Renal pelvis (tissue), 4 donors: ENCODE data around the gene IL2RA. TPM values are rescaled to one million over a fixed set of nuclear protein-coding genes. Genes with fewer than 3 reads are reported as not detected.
"Not testable (repeated sequence)": the region's sequence is repeated elsewhere in the genome, so short reads cannot be mapped to it uniquely, and the experiment has no call there.

Experiments used
- DNase-seq: peaks from one replicate; pipeline ENCODE4 v3.0.0-alpha.2; 2013
- polyA plus RNA-seq, 3 donors: library from polyadenylated mRNA; unstranded; fragments of 120-200 nt; gene quantifications; one replicate each; pipeline ENCODE4 v1.2.1, GENCODE V29; 2013; ENCODE audit not compliant: insufficient read length in 3 of 3

The IL2RA gene
- polyA plus RNA-seq, 3 donors: not detected

DNA sequence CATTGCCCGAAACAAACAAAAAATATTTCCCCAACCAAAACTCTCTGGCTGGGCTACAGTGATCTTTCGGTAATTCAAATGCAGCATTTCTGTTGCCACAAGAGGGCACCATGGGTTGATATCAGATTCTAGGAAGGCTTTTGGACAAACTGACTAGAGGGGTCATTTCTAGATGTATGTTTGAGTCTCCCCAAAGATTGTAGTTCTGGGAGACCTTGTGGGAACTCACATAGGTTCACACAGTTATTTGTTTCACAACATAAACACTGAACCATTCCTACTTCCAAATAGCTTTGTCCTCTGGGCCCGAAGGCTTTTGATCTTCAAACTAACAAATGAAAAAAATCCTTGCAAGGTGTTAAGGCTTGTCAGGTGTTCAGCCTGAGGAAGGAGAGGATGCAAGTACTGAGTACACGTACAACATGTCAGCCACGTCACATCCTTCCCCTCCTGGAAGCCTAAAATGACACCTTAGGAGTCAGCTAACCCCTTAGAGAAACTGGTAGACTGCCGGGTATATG is 47.9 kb downstream of the IL2RA start:
- DNase-seq: peak; percentile 28

DNA sequence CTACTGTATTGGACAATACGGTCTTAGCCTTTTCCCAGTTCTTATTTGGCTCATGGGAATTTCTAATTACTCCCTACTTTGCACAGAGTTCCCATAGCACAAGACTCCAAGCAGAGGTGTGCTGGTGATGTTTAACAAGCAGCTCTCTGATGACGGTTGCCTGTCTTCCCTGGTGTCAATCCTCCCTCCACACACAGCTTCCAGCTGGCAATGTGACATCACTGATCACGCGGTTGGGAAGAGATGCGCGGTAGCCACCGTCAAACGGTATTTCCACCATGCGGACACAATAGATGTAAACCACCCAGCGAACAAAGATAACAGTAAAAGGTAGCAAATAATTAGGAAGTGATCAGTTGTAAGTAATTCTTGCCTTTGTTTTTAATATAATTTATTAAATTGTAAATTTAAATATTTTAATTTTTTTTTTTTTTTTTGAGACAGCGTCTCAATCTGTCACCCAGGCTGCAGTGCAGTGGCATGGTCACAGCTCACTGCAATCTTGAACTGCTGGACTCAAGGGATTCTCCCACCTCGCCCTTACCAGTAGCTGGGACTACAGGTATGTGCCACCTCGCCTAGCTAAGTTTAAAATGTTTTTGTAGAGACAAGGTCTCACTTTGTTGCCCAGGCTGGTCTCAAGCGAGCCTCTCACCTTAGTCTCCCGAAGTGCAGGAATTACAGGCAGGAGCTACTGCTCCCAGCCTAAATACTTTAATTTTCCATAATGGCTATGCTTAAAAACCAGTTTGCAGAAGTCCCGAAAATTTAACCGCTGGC is 48.6 kb downstream of the IL2RA start:
- no peak for DNase-seq

DNA sequence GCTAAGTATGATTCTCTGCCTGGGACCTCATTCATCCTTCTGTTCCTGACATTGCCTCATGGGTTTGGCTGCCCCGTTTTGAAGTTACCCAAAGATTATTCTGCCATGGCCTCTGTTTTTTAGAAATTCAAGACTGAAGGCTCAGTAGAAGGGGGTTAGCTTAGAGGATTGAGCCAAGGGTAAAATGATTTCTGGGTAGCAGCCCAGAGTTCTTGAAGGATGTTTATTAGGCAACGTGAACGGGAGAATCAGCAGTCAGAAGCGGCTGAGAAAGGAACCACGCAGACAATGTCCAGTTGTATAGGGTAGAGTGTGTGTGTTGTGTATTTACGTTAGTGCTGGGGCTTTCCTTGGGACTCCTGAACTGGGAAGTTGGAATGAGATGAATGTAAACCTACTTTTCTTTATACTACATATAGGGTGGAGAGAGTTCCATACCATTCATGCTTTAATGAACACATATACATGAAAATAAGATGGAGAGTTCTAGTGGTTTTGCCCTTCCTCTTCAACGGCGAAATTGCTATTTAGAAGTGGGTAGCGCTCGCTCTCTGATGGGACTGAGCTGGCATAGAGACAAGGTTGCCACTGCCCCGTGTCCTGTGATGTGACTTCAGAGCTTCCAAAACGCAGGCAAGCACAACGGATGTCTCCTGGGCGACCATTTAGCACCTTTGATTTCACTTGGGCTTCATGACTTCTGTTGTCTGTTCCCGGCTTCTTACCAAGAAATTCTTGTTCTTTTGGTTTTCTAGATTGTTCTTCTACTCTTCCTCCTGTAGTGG is 49.9 kb downstream of the IL2RA start:
- DNase-seq: no peak

DNA sequence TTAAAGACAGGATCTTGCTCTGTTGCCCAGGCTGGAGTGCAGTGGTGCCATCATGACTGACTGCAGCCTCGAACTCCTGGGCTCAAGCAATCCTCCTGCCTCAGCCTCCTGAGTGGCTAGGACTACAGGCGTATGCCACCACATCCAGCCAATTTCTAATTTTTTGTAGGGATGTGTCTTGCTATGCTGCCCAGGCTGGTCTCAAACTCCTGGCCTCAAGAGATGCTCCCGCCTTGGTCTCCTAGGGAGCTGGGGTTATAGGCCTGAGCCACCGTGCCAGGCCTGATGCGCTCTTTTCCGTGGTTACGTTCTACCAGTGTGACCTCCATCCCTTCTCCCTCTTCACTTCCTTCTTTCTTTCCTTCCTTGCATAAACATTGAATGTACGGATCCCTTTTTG is 50.6 kb downstream of the IL2RA start:
- no peak for DNase-seq

DNA sequence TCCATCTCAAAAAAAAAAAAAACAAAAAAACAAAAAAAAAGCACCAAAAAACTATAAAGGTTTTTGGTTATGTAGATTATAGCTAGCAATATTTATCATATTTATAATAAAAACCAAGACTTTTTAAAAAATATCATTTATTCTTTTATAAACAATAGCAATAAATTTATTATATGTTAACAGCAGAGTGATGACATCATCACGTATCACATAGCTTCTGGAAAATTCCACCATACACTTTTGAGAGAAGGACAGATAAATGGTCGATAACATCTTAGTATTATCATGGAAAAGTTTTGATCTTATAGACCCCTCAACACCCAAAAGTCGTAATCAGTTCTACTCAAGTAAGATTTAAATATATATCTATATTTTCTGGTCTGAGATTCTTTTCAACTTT is 51.6 kb downstream of the IL2RA start:
- DNase-seq: no peak

DNA sequence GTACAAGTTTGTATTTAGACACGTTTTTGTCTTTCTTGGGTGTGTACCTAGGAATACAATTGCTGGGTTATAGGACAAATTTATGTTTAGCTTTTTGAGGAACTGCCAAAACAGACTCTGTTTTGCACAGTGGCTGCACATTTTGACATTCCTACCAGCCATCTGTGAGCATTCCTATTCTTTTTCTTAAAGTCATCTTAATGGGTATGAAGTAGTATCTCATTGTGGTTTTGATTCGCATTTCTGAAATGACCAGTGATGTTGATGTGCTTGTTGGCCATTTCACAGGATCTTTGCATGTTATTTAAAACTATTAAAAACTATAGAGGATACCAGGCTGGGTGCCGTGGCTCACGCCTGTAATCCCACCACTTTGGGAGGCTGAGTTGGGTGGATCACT is 52.2 kb downstream of the IL2RA start:
- no peak for DNase-seq

DNA sequence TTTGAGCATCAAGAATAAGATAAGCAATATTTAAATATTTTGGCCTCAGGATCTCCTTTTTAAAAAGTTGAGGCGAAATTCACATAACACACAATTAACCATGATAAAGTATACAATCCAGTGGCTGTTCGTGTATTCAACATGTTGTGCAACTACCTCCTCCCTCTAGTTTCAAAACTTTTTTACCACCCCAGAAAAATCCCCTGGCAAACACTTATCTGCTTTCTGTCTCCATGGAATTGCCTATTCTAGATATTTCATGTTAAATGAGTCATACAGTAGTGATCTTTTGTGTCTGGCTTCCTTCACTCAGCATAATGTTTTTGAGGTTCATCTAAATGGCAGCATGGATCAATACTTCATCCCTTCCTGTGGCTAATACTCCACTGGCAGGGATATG is 53.0 kb downstream of the IL2RA start:
- no peak for DNase-seq

DNA sequence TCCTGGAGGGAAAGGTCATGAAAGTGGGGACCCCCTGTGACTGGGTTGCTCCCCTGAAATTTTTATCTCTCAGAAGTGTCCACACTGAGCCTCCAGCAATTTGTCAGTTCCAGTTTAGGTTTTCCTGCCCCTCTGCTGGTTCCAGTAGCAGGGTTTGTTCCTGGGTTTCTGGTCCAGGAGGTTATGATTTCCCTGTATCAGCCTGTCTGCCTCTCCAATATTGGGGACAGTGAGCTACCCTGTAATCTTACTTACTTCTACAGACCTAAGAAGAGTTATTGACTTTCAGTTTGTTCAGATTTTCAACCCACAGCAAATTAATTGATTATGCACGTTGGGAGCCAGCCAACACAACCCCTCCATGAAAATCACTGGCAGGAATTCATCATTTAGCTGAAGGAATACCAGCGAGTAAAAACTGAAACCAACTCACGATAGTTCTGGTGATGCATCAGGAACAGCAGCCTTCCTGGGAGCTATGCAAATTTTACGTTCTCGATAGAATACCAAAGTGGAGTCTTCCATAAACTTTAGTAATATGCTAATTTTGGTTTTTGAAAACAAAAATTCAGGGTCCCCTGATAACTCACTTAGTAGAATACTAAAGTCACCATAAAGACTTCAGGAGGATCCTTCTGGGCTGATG is 53.5 kb downstream of the IL2RA start:
- DNase-seq: no peak

DNA sequence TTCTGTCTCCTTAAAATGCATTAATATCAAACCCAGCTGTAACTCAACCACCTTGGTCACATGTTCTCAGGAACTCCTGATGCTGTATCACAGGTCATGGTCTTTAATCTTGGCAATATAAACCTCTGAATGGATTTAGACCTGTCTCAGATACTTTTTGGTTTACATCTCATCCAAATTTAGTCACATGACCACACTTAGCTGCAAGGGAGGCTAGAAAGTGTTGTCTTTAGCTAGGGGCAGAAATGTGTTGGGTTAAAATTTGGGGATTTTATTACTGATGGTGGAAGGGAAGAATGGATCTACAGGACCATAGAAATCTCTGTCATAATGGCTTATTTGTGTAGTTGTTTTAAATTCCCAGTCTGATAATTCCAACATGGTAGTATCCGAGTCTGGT is 55.2 kb downstream of the IL2RA start:
- no peak for DNase-seq

DNA sequence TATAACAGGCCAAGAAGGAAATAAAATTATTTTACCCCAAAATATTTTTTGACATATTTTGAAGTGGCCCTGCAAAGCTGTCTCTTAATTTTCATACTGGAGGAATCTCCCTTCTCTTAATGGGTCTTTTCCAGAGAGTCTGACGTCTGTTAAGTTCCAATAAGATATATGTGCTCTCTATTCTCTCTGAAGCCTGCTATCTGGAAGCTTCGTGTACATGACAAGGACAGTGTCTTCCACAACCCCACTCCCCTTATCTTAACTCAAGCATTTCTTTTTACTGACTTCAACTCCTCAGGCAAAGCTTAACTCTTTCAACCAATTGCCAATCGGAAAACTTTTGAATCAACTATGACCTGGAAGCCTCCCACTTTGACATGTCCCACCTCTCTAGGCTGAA is 55.6 kb downstream of the IL2RA start:
- DNase-seq: no peak

DNA sequence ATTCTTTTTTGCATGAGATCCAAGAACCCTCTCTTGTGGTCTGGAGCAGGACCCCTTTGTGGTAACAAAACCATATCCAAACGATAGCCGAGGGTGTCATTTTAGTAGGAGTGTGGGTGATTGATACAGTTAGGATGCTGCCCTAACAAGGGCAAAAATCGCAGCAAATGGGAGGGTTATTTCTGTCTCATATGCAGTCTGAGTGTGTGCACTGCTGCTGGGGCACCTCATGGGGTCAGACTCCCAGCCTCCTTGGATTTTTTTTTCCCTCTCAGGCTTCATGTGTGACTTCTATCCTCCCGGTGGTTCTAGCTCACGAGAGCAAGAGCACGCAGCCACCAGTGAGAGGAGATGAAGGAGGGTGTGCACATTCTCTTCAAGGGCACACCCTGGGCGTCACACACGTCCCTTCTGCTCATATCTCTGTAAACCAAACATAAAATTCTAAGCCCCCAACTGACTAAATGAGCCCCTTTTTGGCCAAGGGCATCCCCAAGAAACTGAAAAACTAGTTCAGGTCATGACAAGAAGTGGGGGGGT is 56.2 kb downstream of the IL2RA start:
- DNase-seq: no peak

DNA sequence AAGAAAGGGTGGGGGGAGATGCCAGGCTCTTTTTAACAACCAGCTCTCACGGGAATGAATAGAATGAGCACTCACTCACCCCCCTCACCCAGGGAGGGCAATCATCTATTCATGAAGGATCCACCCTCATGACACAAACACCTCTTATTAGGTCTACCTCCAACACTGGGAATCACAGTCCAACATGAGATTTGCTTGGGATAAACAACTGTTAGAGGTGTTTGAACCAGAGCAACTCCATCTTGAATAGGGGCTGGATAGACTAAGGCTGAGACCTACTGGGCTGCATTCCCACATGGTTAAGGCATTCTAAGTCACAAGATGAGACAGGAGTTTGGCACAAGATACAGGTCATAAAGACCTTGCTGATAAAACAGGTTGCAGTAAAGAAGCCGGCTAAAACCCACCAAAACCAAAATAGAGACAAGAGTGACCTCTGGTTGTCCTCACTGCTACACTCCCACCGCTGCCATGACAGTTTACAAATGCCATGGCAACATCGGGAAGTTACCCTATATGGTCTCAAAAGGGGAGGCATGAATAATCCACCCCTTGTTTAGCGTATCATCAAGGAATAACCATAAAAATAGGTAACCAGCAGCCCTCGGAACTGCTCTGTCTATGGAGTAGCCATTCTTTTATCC is 56.9 kb downstream of the IL2RA start:
- not testable (repeated sequence) for DNase-seq

DNA sequence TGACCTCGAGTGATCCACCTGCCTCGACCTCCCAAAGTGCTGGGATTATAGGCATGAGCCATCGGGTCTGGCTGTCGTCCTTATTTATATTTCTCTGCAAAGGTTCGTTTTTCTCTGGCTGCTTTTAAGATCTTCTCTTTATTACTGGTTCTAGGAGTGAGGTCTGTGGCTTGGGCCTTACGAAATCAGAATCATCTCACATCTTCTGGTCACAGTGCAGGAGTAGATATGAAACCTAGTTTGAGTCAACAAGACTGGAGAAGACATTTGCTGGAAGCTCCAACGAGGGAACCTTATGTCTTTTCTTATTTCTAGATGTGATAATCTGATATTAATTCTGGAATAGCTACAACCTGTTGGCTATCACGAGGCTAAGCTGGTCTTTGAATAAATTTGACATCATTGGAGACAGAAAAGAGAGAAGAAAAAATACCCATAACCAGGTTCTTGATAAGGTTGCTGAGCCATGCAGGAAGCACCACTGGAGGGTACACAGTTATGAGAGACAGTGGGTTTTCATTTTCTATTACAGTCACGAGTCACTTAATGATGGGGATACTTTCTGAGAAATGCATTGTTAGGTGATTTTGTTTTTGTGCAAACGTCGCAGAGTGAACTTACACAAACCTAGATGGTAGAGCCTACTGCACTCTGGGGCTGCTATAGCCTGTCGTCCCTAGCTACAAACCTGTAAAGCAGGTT is 59.2 kb downstream of the IL2RA start:
- DNase-seq: no peak

DNA sequence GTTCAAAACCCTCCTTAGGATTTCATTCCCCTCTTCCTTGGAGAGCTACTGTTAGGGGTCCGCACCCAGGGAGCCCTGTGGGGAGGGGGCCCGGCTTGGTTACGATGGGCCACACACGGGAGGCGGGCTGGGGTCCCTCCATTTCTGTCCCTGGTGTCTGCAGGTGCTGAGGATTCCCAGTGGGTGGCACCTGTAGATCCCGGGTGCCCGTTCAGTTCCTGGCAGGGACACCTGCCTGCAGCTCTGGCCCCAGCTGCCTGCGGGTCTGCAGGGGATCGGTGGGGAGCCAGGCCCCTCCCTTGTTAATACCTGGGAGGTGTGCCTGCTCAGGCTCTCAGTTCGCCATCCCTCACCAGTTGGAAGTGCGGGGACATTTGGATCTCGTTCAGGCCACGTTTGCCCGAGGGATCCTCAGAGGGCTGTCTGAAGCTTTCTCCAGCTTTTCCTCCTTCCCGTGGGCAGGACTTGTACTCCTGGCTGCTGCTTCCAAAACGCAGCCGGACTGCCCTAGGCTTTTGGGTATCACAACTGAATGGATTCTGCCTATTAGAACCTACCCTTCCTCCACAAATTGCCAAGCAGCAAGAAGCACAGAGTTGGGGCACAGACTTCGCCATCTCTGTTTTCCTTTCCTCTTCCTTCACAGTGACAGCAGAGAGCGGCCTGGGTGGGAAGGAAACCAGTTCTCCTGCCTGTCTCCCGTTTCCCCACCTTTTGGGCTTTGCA is 62.6 kb downstream of the IL2RA start:
- DNase-seq: no peak

DNA sequence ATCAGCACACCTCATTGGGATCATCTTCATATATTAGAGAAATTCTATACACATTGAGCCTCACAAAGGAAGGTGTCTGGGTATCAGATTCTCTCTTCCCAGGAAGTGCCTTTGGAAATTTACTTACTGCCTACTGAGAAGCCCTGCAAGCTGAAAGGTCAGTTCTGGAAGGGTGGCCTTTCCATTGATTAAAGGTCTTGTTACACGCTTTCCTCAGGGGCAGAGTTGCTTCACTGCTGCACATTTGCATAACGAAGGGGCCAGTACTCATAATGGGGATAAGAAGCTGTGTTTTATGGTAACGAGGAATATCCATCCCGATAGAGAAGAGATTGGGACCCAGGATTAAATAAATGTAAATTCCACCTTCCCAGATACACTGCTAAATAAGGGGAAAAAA is 65.5 kb downstream of the IL2RA start:
- no peak for DNase-seq

DNA sequence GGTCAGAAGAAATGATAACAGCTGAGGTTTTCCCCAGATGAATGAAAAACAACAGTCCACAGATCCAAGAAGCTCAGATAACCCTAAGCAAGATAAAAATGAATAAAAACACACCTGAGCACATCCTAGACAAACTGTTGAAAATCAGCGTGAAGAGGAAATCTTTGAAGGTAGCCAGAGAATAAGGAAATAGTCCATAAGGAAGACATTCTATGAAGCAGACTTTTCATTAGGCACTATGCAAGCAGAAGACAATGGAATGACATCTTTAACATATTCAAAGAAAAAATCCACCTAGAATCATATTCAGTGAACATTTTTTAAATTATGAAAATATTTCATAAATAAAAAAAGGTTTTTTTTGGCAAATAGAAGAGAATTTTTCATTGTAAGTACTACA is 69.8 kb downstream of the IL2RA start:
- no peak for DNase-seq

DNA sequence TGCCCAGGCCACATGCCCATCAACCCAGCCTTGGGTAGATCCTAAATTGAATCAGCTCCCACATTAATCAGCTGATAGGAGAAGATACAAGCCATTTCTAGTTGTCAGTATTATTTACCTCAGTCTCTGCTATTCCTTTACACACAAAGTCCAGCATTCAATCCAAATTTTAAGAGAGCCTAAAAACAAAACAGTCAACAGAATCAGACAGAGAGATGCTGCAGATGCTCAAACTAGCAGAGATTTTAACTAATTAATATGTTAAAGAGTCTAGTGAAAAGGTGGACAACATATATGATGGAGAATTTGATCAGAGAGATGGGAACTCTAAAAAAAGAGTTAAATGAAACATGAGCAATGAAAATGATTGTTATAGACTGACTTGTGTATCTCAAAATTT is 70.5 kb downstream of the IL2RA start:
- no peak for DNase-seq

DNA sequence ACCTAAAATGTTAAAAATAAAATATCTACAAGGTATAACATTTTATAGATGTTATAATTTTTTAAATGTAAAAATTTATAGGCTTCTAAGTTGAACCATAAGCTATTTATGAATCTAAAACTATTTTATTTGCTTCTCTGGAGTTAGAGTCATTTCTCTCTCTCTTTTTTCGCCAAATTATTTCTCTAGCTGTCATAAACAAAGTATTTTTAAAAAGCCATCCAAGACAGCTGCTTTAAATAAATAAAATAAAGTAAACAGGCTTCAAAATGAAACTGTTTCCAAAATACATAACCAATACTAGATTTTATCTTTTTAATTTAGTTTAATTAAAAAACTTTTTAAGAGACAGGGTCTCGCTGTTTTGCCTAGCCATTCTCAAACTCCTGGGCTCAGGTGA is 72.4 kb downstream of the IL2RA start:
- DNase-seq: no peak

DNA sequence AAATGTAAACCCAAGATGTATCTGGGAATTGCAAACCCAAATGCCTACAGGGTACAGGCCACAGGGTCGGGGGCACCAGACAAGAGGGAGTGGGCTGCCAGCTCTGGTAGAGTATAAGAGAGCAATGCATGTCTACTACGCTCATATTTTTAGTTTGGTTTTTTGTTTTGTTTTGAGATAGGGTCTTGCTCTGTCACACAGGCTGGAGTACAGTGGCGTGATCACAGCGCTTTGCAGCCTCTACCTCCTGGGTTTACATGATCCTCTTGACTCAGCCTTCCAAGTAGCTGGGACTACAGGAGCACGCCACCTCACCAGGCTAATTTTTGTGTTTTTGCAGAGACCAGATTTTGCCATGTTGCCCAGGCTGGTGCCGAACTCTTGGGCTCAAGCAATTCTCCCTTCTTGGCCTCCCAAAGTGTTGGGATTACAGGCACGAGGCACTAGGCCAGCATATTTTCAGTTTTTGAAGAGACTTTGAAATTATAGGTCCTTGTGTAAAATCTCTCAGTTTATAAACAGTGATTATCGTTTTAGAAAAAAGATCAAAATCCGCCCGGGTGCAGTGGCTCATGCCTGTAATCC is 73.7 kb downstream of the IL2RA start:
- DNase-seq: no peak

DNA sequence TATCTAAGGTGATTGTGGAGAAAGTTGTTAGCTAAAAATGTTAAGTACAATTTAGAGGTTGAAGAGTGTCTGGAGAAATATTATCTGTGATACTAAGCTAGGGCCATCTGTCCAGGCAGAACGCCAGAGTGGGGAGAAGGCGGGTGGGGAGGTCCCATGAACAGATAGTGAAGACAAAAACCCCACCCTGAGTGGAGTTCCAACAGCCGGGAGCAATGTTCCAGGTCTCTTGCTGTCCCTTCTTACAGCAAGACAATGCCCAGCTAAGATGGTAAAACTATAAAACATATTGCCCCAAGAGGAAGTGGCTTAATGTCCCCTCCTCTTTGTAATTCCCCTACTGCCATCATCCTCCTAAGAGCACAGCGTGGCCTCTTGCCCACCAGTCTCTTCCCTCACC is 74.4 kb downstream of the IL2RA start:
- DNase-seq: no peak
